Measurements from ENCODE around the gene ATCAY.

Gene ATCAY

GRCh38 chr19:3880471-3881271, at the start of gene ATCAY:
ATCAY (plus strand) TSS chr19:3880685; CDS start chr19:3885768, 5,083 bp downstream.
- no peak for DNase-seq (ENCODE audit: low read depth)
- TF ChIP-seq CTCF (conservative IDR thresholded peaks at IDR 0.05; ENCODE audit: low read depth, low read length) = no peak
- H3K4me3 ChIP-seq (ENCODE audit: low read length) = no peak within 1 kb of the TSS

- no peak for DNase-seq (ENCODE audit: low read depth)
- no peak for TF ChIP-seq CTCF (conservative IDR thresholded peaks at IDR 0.05; ENCODE audit: low read depth, low read length)
Measured at GRCh38 chr19:3831601-3832000, 48.9 kb upstream of the ATCAY start.

GRCh38 chr19:3832001-3832400, 48.5 kb upstream of the ATCAY start:
- no peak for TF ChIP-seq CTCF (conservative IDR thresholded peaks at IDR 0.05; ENCODE audit: low read depth, low read length)
- no peak for DNase-seq (ENCODE audit: low read depth)
- no peak overlapping the region for H3K4me3 ChIP-seq (ENCODE audit: low read length)

More at GRCh38 chr19:3831601-3832000, 48.9 kb upstream of the ATCAY start:
- no peak overlapping the region for H3K4me3 ChIP-seq (ENCODE audit: low read length)

- H3K4me3 ChIP-seq (ENCODE audit: low read length) = no peak overlapping the region
- DNase-seq (ENCODE audit: low read depth) = no peak
- no peak for TF ChIP-seq CTCF (conservative IDR thresholded peaks at IDR 0.05; ENCODE audit: low read depth, low read length)
Measured at GRCh38 chr19:3833578-3834348, 46.7 kb upstream of the ATCAY start.

GRCh38 chr19:3834349-3835054, 46.0 kb upstream of the ATCAY start:
- TF ChIP-seq CTCF (conservative IDR thresholded peaks at IDR 0.05; ENCODE audit: low read depth, low read length) = no peak
- no peak overlapping the region for H3K4me3 ChIP-seq (ENCODE audit: low read length)
- DNase-seq (ENCODE audit: low read depth) = no peak

- no peak for TF ChIP-seq CTCF (conservative IDR thresholded peaks at IDR 0.05; ENCODE audit: low read depth, low read length)
- H3K4me3 ChIP-seq (ENCODE audit: low read length) = no peak overlapping the region
- no peak for DNase-seq (ENCODE audit: low read depth)
Measured at GRCh38 chr19:3835055-3835435, 45.4 kb upstream of the ATCAY start.

All from retinal pigment epithelial cell (primary cell).